SK-N-SH (cell line): ENCODE data around the gene ARHGDIG. TPM values are rescaled to one million over a fixed set of nuclear protein-coding genes. Genes with fewer than 3 reads are reported as not detected.

Experiments
- CTCF ChIA-PET: fragments of 300-600, 350-600 bp; formaldehyde crosslinking; extraction: SDS; loops from one replicate; lab custom pipeline; 2021; lab: Yijun Ruan, JAX
- POLR2A ChIA-PET: fragments of 350-600 bp; sonication (Branson Sonifier 250); formaldehyde crosslinking; extraction: SDS; loops from one replicate; lab custom pipeline; 2020; ENCODE audit warnings: antibody characterized with exemption, inconsistent platforms; lab: Yijun Ruan, JAX
- DNase-seq: peaks from one replicate; pipeline ENCODE4 v3.0.0; 2012
- H2AFZ ChIP-seq: fragments of 200-600 bp; sonication (generic); 2 replicates; pipeline ENCODE4 v1.8.1; 2016; ENCODE audit warnings: antibody characterized with exemption, mild to moderate bottlenecking, low read depth
- H3F3A ChIP-seq: fragments of 200-600 bp; sonication (generic); replicated peaks from 2 replicates; pipeline ENCODE3; 2016; ENCODE audit warnings: antibody characterized with exemption, mild to moderate bottlenecking; ENCODE audit not compliant: insufficient read depth
- H3K27ac ChIP-seq, 2 experiments: fragments of 200-500 bp in 1 of 2; fragments of 200-600 bp in 1 of 2; sonication (Bioruptor generic) in 1 of 2; sonication (generic), shearing (Covaris generic) in 1 of 2; 2 replicates each; pipeline versions ENCODE4 v1.5.1 to v1.6.1; 2014 to 2016; ENCODE audit warnings: low read depth in 2 of 2, inconsistent platforms in 1 of 2, low read length in 1 of 2, mild to moderate bottlenecking in 1 of 2, mixed read lengths in 1 of 2
- H3K27me3 ChIP-seq: fragments of 200-600 bp; sonication (generic), shearing (Covaris generic); 2 replicates; pipeline ENCODE4 v1.6.1; 2016; ENCODE audit warnings: mixed run types; ENCODE audit not compliant: insufficient read depth
- H3K36me3 ChIP-seq, 2 experiments: fragments of 200-500 bp in 1 of 2; fragments of 200-600 bp in 1 of 2; sonication (Bioruptor generic) in 1 of 2; sonication (generic) in 1 of 2; replicated peaks in 1 of 2; 2 replicates each; pipeline versions ENCODE3 to v1.5.1; 2014 to 2016; ENCODE audit warnings: low read length in 1 of 2, mild to moderate bottlenecking in 1 of 2; ENCODE audit not compliant: insufficient read depth in 2 of 2, control insufficient read depth in 1 of 2
- H3K4me1 ChIP-seq, 2 experiments: fragments of 200-500 bp in 1 of 2; fragments of 200-600 bp in 1 of 2; sonication (Bioruptor generic) in 1 of 2; sonication (generic), shearing (Covaris generic) in 1 of 2; 2 replicates each; pipeline versions ENCODE4 v1.5.1 to v1.6.1; 2014 to 2016; ENCODE audit warnings: low read depth in 1 of 2, low read length in 1 of 2, mixed run types in 1 of 2; ENCODE audit not compliant: insufficient read depth in 2 of 2, control insufficient read depth in 1 of 2
- H3K4me2 ChIP-seq: fragments of 200-600 bp; sonication (generic), shearing (Covaris generic); 2 replicates; pipeline ENCODE4 v1.6.1; 2017; ENCODE audit warnings: mixed run types
- H3K4me3 ChIP-seq, 2 experiments: fragments of 200-500 bp in 1 of 2; fragments of 200-600 bp in 1 of 2; sonication (Bioruptor generic) in 1 of 2; sonication (generic), shearing (Covaris generic) in 1 of 2; 2 replicates each; pipeline versions ENCODE4 v1.5.1 to v1.8.1; 2014 to 2016; ENCODE audit warnings: low read depth in 2 of 2, inconsistent platforms in 1 of 2, low read length in 1 of 2, mild to moderate bottlenecking in 1 of 2, mixed read lengths in 1 of 2, moderate library complexity in 1 of 2
- H3K79me2 ChIP-seq: fragments of 200-600 bp; sonication (generic); 2 replicates; pipeline ENCODE4 v1.8.1; 2017; ENCODE audit warnings: mild to moderate bottlenecking; ENCODE audit not compliant: insufficient read depth
- H3K9ac ChIP-seq: fragments of 200-600 bp; sonication (generic); 2 replicates; pipeline ENCODE4 v1.6.1; 2017; ENCODE audit warnings: mixed run types
- H3K9me2 ChIP-seq: fragments of 200-600 bp; sonication (generic); 2 replicates; pipeline ENCODE4 v1.6.1; 2017; ENCODE audit warnings: mixed run types
- H3K9me3 ChIP-seq: fragments of 200-600 bp; sonication (generic); 2 replicates; pipeline ENCODE4 v1.6.1; 2017; ENCODE audit warnings: mixed run types, mild to moderate bottlenecking, moderate library complexity
- H4K20me1 ChIP-seq: fragments of 200-600 bp; sonication (generic); 2 replicates; pipeline ENCODE4 v1.6.1; 2017; ENCODE audit warnings: mild to moderate bottlenecking, mixed run types; ENCODE audit not compliant: insufficient read depth
- CHD2 ChIP-seq: fragments of 150-350 bp; IDR thresholded peaks from 2 replicates; pipeline ENCODE4 v1.6.1; 2018; ENCODE audit warnings: low read length; ENCODE audit not compliant: partially characterized antibody
- EP300 ChIP-seq, 2 experiments: IDR thresholded peaks; 2 replicates each; pipeline versions ENCODE4 v1.4.0 to v1.6.1; 2012; ENCODE audit warnings: borderline replicate concordance in 1 of 2, low read depth in 1 of 2, low read length in 1 of 2
- FOSL2 ChIP-seq: IDR thresholded peaks from 2 replicates; pipeline ENCODE4 v1.4.0; 2012; ENCODE audit warnings: low read depth, mild to moderate bottlenecking, moderate library complexity, borderline replicate concordance
- FOXM1 ChIP-seq: IDR thresholded peaks from 2 replicates; pipeline ENCODE4 v1.4.0; 2012; ENCODE audit warnings: low read depth, mild to moderate bottlenecking
- GABPA ChIP-seq: IDR thresholded peaks from 2 replicates; pipeline ENCODE4 v1.4.0; 2012; ENCODE audit warnings: low read depth, mild to moderate bottlenecking
- GATA2 ChIP-seq: sonication (generic); formaldehyde crosslinking; IDR thresholded peaks from 2 replicates; pipeline ENCODE4 v1.5.0; 2020; ENCODE audit warnings: mild to moderate bottlenecking, missing genetic modification reagents
- IRF3 ChIP-seq: fragments of 150-350 bp; IDR thresholded peaks from 2 replicates; pipeline ENCODE4 v1.6.1; 2016; ENCODE audit warnings: mild to moderate bottlenecking, low read depth, low read length
- MXI1 ChIP-seq: IDR thresholded peaks from 2 replicates; pipeline ENCODE4 v1.6.1; 2012; ENCODE audit warnings: mild to moderate bottlenecking, low read depth, low read length, improper control_type of control experiment
- NRF1 ChIP-seq: IDR thresholded peaks from 2 replicates; pipeline ENCODE4 v1.6.1; 2012; ENCODE audit warnings: low read depth, mild to moderate bottlenecking, low read length
- RCOR1 ChIP-seq: fragments of 150-350 bp; IDR thresholded peaks from 2 replicates; pipeline ENCODE4 v1.6.1; 2017; ENCODE audit warnings: antibody characterized with exemption, low read length
- RFX5 ChIP-seq: IDR thresholded peaks from 2 replicates; pipeline ENCODE4 v1.6.1; 2012; ENCODE audit warnings: mild to moderate bottlenecking, improper control_type of control experiment, low read length
- RXRA ChIP-seq: IDR thresholded peaks from 2 replicates; pipeline ENCODE4 v1.4.0; 2012; ENCODE audit warnings: low read depth, mild to moderate bottlenecking, borderline replicate concordance
- TAF1 ChIP-seq: IDR thresholded peaks from 2 replicates; pipeline ENCODE4 v1.6.1; 2012; ENCODE audit warnings: low read depth, mild to moderate bottlenecking, low read length, moderate library complexity, borderline replicate concordance
- TCF12 ChIP-seq: IDR thresholded peaks from 2 replicates; pipeline ENCODE4 v1.4.0; 2012
- TEAD4 ChIP-seq: IDR thresholded peaks from 2 replicates; pipeline ENCODE4 v1.4.0; 2012; ENCODE audit warnings: mild to moderate bottlenecking, borderline replicate concordance; ENCODE audit not compliant: insufficient read depth
- WGBS: methylation state at CpG from one replicate; pipeline ENCODE4 v1.1.6; 2017; ENCODE audit warnings: low lambda C conversion rate; 5-methylcytosine and 5-hydroxymethylcytosine counted together
- polyA plus RNA-seq, 3 experiments: library from polyadenylated mRNA; depleted of rRNA; stranded (reverse); fragments of >200 nt; gene quantifications; 2 replicates each; pipeline ENCODE4 v1.2.3, GENCODE V29; 2012
- TF ChIP-seq, protein P1 (sequence below): IDR thresholded peaks from 2 replicates; pipeline ENCODE4 v1.4.0; 2012; ENCODE audit warnings: low read depth, borderline replicate concordance
- TF ChIP-seq, protein P2 (sequence below): IDR thresholded peaks from 2 replicates; pipeline ENCODE4; 2012
- TF ChIP-seq, protein P3 (sequence below): IDR thresholded peaks from 2 replicates; pipeline ENCODE4 v1.4.0; 2012; ENCODE audit warnings: low read depth, borderline replicate concordance

The ARHGDIG gene
- polyA plus RNA-seq, 1 of the 3 experiments (the other 2 are of a cell fraction) = 4.8 TPM

GRCh38 chr16:296806-297510 is 16.6 kb downstream of the ARHGDIG start:
- Histone ChIP-seq H3K79me2 (no peaks in the 10 kb centered on the region), H3K27me3 (no peaks in the 10 kb centered on the region), H3K9me3 (no peaks in the 10 kb centered on the region), H3K9ac (no peak overlapping the region), H3K36me3 (peaks cover 0 to 23% of the 10 kb centered on the region in 2 experiments), H3K4me1 (no peaks in the 10 kb centered on the region), H4K20me1 (no peaks in the 10 kb centered on the region), H3K9me2 (no peaks in the 10 kb centered on the region), H3K27ac (no peak overlapping the region), H2AFZ (no peak overlapping the region), H3K4me3 (no peak overlapping the region)
- POLR2A ChIA-PET = no interaction called here
- no peak for DNase-seq
- TF ChIP-seq, protein P1, sequence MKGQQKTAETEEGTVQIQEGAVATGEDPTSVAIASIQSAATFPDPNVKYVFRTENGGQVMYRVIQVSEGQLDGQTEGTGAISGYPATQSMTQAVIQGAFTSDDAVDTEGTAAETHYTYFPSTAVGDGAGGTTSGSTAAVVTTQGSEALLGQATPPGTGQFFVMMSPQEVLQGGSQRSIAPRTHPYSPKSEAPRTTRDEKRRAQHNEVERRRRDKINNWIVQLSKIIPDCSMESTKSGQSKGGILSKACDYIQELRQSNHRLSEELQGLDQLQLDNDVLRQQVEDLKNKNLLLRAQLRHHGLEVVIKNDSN = no peak
- no peak for TF ChIP-seq MXI1
- TF ChIP-seq, protein P2, sequence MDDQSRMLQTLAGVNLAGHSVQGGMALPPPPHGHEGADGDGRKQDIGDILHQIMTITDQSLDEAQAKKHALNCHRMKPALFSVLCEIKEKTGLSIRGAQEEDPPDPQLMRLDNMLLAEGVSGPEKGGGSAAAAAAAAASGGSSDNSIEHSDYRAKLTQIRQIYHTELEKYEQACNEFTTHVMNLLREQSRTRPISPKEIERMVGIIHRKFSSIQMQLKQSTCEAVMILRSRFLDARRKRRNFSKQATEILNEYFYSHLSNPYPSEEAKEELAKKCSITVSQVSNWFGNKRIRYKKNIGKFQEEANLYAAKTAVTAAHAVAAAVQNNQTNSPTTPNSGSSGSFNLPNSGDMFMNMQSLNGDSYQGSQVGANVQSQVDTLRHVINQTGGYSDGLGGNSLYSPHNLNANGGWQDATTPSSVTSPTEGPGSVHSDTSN = no peak
- no peak for TF ChIP-seq GATA2 (CRISPR knock-in tag)
- no peak for TF ChIP-seq FOSL2
- TF ChIP-seq IRF3 = no peak
- TF ChIP-seq TAF1 = no peak
- TF ChIP-seq RXRA = no peak
- no peak for TF ChIP-seq TEAD4
- TF ChIP-seq RCOR1 = no peak
- TF ChIP-seq FOXM1 = no peak
- no peak for TF ChIP-seq EP300 (IDR thresholded peaks at IDR 0.05; ENCODE audit: borderline replicate concordance in 1 of 2, low read depth in 1 of 2, low read length in 1 of 2)
- TF ChIP-seq GABPA = no peak
- TF ChIP-seq NRF1 = no peak
- no peak for TF ChIP-seq RFX5
- TF ChIP-seq CHD2 = no peak
- TF ChIP-seq TCF12 = no peak
- TF ChIP-seq, protein P3, sequence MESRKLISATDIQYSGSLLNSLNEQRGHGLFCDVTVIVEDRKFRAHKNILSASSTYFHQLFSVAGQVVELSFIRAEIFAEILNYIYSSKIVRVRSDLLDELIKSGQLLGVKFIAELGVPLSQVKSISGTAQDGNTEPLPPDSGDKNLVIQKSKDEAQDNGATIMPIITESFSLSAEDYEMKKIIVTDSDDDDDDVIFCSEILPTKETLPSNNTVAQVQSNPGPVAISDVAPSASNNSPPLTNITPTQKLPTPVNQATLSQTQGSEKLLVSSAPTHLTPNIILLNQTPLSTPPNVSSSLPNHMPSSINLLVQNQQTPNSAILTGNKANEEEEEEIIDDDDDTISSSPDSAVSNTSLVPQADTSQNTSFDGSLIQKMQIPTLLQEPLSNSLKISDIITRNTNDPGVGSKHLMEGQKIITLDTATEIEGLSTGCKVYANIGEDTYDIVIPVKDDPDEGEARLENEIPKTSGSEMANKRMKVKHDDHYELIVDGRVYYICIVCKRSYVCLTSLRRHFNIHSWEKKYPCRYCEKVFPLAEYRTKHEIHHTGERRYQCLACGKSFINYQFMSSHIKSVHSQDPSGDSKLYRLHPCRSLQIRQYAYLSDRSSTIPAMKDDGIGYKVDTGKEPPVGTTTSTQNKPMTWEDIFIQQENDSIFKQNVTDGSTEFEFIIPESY = no peak
- TF ChIP-seq, all 33 proteins: peak for 0
- H3F3A ChIP-seq = no peaks in the 10 kb centered on the region
- 94% methylated on average over 30 of the region's 37 CpGs for WGBS
- H3K4me2 ChIP-seq = no peak overlapping the region
- CTCF ChIA-PET = no interaction called here
